Activated CD8-positive, alpha-beta T cell treated with anti-CD3 and anti-CD28 coated beads for 36 hours (primary cell): ENCODE results near the gene GDI2. TPM values are rescaled to one million over a fixed set of nuclear protein-coding genes. Genes with fewer than 3 reads are reported as not detected.

Experiments used
- ATAC-seq: fragments of 200-7000 bp; cut with Tn5 transposase; one replicate; pipeline ENCODE4 v1.10.0; 2021; ENCODE audit warnings: mild to moderate bottlenecking, moderate library complexity
- CTCF ChIA-PET: fragments of 350-600 bp; sonication (Branson Sonifier 250); formaldehyde crosslinking; loops from one replicate; lab custom pipeline; 2021; ENCODE audit warnings: antibody characterized with exemption; lab: Charles Lee
- POLR2A ChIA-PET: fragments of 350-600 bp; sonication (Branson Sonifier 250); formaldehyde crosslinking; loops from one replicate; lab custom pipeline; 2021; ENCODE audit warnings: antibody characterized with exemption; lab: Charles Lee
- DNase-seq: peaks from one replicate; pipeline ENCODE4 v3.0.0-alpha.2; 2020
- H3K27ac Mint-ChIP-seq: one replicate; pipeline ENCODE4 v1.8.0; 2021; ENCODE audit warnings: mild to moderate bottlenecking, mixed read lengths
- H3K27me3 Mint-ChIP-seq: one replicate; pipeline ENCODE4 v1.8.0; 2021; ENCODE audit warnings: mixed read lengths
- H3K36me3 Mint-ChIP-seq: one replicate; pipeline ENCODE4 v1.8.0; 2021; ENCODE audit warnings: low read depth, mixed read lengths
- H3K4me1 Mint-ChIP-seq: one replicate; pipeline ENCODE4 v1.8.0; 2021; ENCODE audit warnings: low read depth, mixed read lengths
- H3K4me3 Mint-ChIP-seq: one replicate; pipeline ENCODE4 v1.8.0; 2021; ENCODE audit warnings: mild to moderate bottlenecking, moderate library complexity, mixed read lengths
- H3K9me3 Mint-ChIP-seq: one replicate; pipeline ENCODE4 v1.8.0; 2021; ENCODE audit warnings: mixed read lengths
- intact Hi-C: fragments of 100-400 bp; cut with micrococcal nuclease; formaldehyde crosslinking; loops from one replicate; pipeline ENCODE4 v1.10.0; 2022
- total RNA-seq, 2 experiments: library from RNA; stranded (reverse); gene quantifications; one replicate each; pipeline ENCODE4 v1.2.3, GENCODE V29; 2021
- TF ChIP-seq, protein P1 (sequence below): fragments of 200-600 bp; IDR thresholded peaks from one replicate; pipeline ENCODE4 v1.8.0; 2022; ENCODE audit warnings: antibody characterized with exemption, mild to moderate bottlenecking

GDI2 gene
- 100 to 1,000 TPM; 288 to 291 TPM for total RNA-seq

DNA sequence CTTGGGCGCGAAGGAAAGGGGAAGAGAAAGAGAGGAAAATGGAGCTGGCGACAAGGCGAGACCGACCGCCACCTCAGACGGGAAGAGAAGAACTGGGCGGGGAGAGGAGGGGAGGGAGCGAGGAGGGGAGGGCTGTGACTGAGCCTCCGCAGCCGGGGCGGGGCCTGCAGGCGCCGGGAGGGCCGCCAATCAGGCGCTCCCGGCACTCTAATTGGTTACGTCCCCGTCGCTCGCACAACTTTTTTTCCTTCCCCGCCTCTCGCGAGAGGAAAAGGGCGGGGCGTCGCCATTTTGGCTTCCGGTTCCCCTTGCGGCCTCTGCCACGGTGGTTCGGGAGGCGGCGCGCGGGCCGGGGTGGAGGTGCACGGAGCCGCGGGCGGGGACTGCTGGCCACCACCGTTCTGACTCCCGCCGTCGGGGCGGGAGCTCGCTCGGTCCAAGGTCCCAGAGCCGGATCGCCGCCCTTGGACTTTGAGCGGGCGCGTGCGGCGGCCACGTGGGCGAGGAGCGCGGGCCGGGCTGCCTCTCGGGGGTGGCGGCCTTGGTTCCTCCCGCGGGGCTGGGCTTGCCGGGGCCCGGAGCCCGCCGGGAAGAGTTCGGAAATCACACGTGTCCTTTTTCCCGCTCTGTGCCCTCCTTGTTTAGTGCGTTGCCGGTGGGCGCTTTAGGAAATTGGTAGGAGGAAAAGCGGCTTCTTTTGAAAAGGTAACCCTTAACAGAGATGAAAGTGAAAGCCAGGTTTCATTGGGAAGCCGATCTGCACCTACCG lies at the start of gene GDI2:
TSS of gene GDI2 (minus strand) at position 94 of the 769 bp plus-strand sequence. CDS start 176 bp downstream, outside the sequence.
- POLR2A ChIA-PET = interaction anchor here (0.8 to 2.7 kb wide), 17 partner anchors 12 to 270 kb away, joined by 3 to 18 read pairs (median 4); partner anchors contain the start of genes ANKRD16, FBH1 and IL15RA
- peak; percentile 94 for ATAC-seq
- TF ChIP-seq, protein P1, sequence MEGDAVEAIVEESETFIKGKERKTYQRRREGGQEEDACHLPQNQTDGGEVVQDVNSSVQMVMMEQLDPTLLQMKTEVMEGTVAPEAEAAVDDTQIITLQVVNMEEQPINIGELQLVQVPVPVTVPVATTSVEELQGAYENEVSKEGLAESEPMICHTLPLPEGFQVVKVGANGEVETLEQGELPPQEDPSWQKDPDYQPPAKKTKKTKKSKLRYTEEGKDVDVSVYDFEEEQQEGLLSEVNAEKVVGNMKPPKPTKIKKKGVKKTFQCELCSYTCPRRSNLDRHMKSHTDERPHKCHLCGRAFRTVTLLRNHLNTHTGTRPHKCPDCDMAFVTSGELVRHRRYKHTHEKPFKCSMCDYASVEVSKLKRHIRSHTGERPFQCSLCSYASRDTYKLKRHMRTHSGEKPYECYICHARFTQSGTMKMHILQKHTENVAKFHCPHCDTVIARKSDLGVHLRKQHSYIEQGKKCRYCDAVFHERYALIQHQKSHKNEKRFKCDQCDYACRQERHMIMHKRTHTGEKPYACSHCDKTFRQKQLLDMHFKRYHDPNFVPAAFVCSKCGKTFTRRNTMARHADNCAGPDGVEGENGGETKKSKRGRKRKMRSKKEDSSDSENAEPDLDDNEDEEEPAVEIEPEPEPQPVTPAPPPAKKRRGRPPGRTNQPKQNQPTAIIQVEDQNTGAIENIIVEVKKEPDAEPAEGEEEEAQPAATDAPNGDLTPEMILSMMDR = no peak
- H3K36me3 Mint-ChIP-seq = peaks cover 39% of the 10 kb centered on the region
- H3K4me1 Mint-ChIP-seq = peaks cover 58% of the 10 kb centered on the region
- H3K4me3 Mint-ChIP-seq = peak within 1 kb of the TSS; percentile 95
- intact Hi-C loops = loop anchor here (5.0 to 10.0 kb wide), 5 partner anchors 59 to 271 kb away; partner anchors contain the start of genes ANKRD16, IL15RA, RBM17 and TASOR2
- peak within 1 kb of the TSS; percentile 93 for H3K27ac Mint-ChIP-seq
- no peaks in the 10 kb centered on the region for H3K27me3 Mint-ChIP-seq
- H3K9me3 Mint-ChIP-seq = no peaks in the 10 kb centered on the region
- peak; percentile 98 for DNase-seq
- CTCF ChIA-PET = interaction anchor here (0.5 to 1.8 kb wide), 5 partner anchors 57 to 1599 kb away, joined by 3 to 8 read pairs (median 4); no protein-coding TSS in a partner anchor

DNA sequence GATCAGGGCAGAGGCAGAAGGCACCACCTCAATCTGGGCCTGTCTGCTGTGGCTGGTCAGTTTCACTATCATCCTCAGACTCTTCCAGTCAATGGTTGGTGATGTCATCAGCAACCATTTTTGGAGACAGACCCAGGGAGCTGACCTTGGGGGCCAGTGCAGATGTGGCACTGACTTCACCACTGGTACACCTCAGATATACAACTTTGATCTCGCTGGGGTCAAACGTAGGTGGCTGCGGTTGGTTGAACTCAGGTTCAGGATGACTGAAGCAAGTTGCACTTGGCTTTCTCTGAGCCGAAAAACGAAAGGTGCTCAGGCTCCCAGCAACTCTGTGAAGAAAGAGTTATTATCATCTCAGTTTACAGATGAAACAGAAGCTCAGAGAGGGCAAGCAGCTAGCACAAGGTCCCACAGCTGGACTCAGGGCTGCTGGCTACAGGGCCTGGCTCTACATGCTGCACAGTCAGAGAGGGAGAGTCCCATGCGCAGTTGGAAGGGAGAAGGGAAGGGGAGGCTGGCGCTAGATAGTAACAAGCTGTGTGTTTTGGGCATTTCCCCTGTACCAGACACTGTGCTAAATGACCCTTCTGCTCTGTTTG lies 49.2 kb upstream of the GDI2 start:
- no peaks in the 10 kb centered on the region for H3K4me1 Mint-ChIP-seq
- ChIA-PET POLR2A (interaction anchor here (0.7 to 1.5 kb wide), 2 partner anchors 21 to 1947 kb away, joined by 3 read pairs; no protein-coding TSS in a partner anchor), CTCF (interaction anchor here (1.4 kb wide), 1 partner anchor 12 kb away, joined by 3 read pairs; no protein-coding TSS in a partner anchor)
- no peaks in the 10 kb centered on the region for H3K9me3 Mint-ChIP-seq
- peak overlapping the region; percentile 3 for H3K27ac Mint-ChIP-seq
- H3K36me3 Mint-ChIP-seq = no peaks in the 10 kb centered on the region
- TF ChIP-seq, protein P1 = no peak
- H3K27me3 Mint-ChIP-seq = no peaks in the 10 kb centered on the region
- ATAC-seq (peak; percentile 55), DNase-seq (peak; percentile 27)
- no peak overlapping the region for H3K4me3 Mint-ChIP-seq
- intact Hi-C loops = no loop called here

DNA sequence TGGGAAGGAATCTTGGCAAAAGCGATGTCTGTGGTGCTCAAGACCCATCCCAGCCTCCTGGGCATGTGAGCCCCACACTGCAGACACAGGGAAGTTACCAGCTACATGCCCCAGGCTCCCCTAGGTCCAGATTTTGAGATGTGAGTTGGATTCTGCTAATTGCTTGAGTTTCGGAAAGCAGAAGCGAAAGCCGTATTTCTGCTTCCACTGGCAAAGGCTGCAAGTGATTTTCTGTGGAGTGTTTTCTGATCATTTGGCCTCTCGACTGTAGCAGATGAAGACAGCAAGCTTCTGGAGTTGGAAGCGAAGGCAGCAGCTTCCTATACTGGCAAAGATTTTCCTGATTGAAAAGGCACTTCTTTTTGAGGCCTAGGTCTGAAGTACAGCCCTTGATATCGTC lies 46.8 kb upstream of the GDI2 start:
- H3K4me1 Mint-ChIP-seq = no peaks in the 10 kb centered on the region
- DNase-seq (no peak), ATAC-seq (no peak)
- no peaks in the 10 kb centered on the region for H3K9me3 Mint-ChIP-seq
- CTCF ChIA-PET = interaction anchor here (1.1 to 1.2 kb wide), 2 partner anchors 16 to 237 kb away, joined by 3 read pairs; no protein-coding TSS in a partner anchor
- H3K36me3 Mint-ChIP-seq = no peaks in the 10 kb centered on the region
- TF ChIP-seq, protein P1 = no peak
- POLR2A ChIA-PET = interaction anchor here (1.3 kb wide), 1 partner anchor 37 kb away, joined by 4 read pairs; no protein-coding TSS in a partner anchor
- no peak overlapping the region for H3K4me3 Mint-ChIP-seq
- intact Hi-C loops = no loop called here
- no peak overlapping the region for H3K27ac Mint-ChIP-seq
- no peaks in the 10 kb centered on the region for H3K27me3 Mint-ChIP-seq

DNA sequence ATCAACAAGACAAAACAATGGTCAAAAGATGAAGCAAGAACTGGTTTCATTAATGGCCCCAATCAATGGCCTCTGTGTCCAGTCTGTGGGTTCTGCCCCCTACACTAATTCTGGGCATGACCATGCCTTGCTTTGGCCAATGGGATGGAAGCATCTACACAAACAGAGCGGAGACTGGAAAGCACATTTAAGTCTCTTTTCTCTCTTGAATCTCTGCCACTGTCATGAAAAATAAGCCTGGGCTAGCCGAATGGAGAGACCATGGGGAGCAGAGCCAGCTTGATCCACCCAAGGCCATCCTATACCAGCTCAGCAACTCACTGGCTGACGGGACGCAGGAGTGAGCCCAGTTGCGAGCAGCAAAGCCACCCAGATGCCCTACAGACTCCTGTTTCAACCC lies 45.6 kb upstream of the GDI2 start:
- H3K27ac Mint-ChIP-seq = no peak overlapping the region
- H3K4me1 Mint-ChIP-seq = no peaks in the 10 kb centered on the region
- H3K36me3 Mint-ChIP-seq = no peaks in the 10 kb centered on the region
- H3K9me3 Mint-ChIP-seq = no peaks in the 10 kb centered on the region
- no peak for ATAC-seq
- TF ChIP-seq, protein P1 = no peak
- intact Hi-C loops = no loop called here
- CTCF ChIA-PET = interaction anchor here (1.1 kb wide), 1 partner anchor 36 kb away, joined by 3 read pairs; no protein-coding TSS in a partner anchor
- H3K4me3 Mint-ChIP-seq = no peak overlapping the region
- DNase-seq = no peak
- POLR2A ChIA-PET = interaction anchor here (0.5 to 2.3 kb wide), 2 partner anchors 45 to 110 kb away, joined by 3 to 5 read pairs; partner anchors contain the start of gene GDI2
- no peaks in the 10 kb centered on the region for H3K27me3 Mint-ChIP-seq
